Measurements from ENCODE around the gene PTPRN2. TPM values are rescaled to one million over a fixed set of nuclear protein-coding genes. Genes with fewer than 3 reads are reported as not detected.

PTPRN2 gene
- polyA plus RNA-seq, 1 of the 3 experiments (the other 2 are of a cell fraction) = 4.0 TPM

- H3K4me2 ChIP-seq = no peak overlapping the region
- H3F3A ChIP-seq (replicated peaks; ENCODE audit: insufficient read depth) = no peaks in the 10 kb centered on the region
- H3K27me3 ChIP-seq (ENCODE audit: insufficient read depth) = no peaks in the 10 kb centered on the region
- CTCF ChIA-PET = no interaction called here
- no peaks in the 10 kb centered on the region for H3K36me3 ChIP-seq (replicated peaks in 1 of 2; ENCODE audit: control insufficient read depth in 1 of 2, insufficient read depth in 2 of 2, low read length in 1 of 2)
- H3K4me1 ChIP-seq (ENCODE audit: control insufficient read depth in 1 of 2, insufficient read depth in 2 of 2, low read depth in 1 of 2, low read length in 1 of 2) = peaks cover 0 to 7% of the 10 kb centered on the region in 2 experiments; a peak in 1 of 4 replicates
- no peak for TF ChIP-seq PBX3 (IDR thresholded peaks at IDR 0.05)
- TF ChIP-seq, protein P1, sequence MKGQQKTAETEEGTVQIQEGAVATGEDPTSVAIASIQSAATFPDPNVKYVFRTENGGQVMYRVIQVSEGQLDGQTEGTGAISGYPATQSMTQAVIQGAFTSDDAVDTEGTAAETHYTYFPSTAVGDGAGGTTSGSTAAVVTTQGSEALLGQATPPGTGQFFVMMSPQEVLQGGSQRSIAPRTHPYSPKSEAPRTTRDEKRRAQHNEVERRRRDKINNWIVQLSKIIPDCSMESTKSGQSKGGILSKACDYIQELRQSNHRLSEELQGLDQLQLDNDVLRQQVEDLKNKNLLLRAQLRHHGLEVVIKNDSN (IDR thresholded peaks at IDR 0.05; ENCODE audit: borderline replicate concordance, low read depth) = no peak
- TF ChIP-seq JUND (IDR thresholded peaks at IDR 0.05) = no peak
- TF ChIP-seq FOXM1 (IDR thresholded peaks at IDR 0.05; ENCODE audit: low read depth) = no peak
- no peaks in the 10 kb centered on the region for H3K9me2 ChIP-seq
- DNase-seq = no peak
- H2AFZ ChIP-seq (ENCODE audit: low read depth) = no peak overlapping the region
- no peak overlapping the region for H3K9ac ChIP-seq
- 55% methylated on average over 31 of the region's 32 CpGs for WGBS (ENCODE audit: low lambda C conversion rate)
- no peaks in the 10 kb centered on the region for H3K79me2 ChIP-seq (ENCODE audit: insufficient read depth)
- no peak overlapping the region for H3K27ac ChIP-seq (ENCODE audit: low read depth in 2 of 2, low read length in 1 of 2)
- no peaks in the 10 kb centered on the region for H4K20me1 ChIP-seq (ENCODE audit: insufficient read depth)
- peaks cover 9% of the 10 kb centered on the region; the same call in 1 of the 2 replicates for H3K9me3 ChIP-seq
- POLR2A ChIA-PET = no interaction called here
- H3K4me3 ChIP-seq (ENCODE audit: low read depth in 2 of 2, low read length in 1 of 2) = no peak overlapping the region
Measured at GRCh38 chr7:157722137-157723060, 865.2 kb downstream of the PTPRN2 start.

- DNase-seq = no peak
- Histone ChIP-seq H3K79me2 (ENCODE audit: insufficient read depth) (no peaks in the 10 kb centered on the region), H4K20me1 (ENCODE audit: insufficient read depth) (no peaks in the 10 kb centered on the region), H3K9ac (no peak overlapping the region), H3K9me3 (peaks cover 9% of the 10 kb centered on the region; the same call in 1 of the 2 replicates), H3K27ac (ENCODE audit: low read depth in 2 of 2, low read length in 1 of 2) (no peak overlapping the region), H3K4me2 (no peak overlapping the region), H3K9me2 (no peaks in the 10 kb centered on the region), H3K36me3 (replicated peaks in 1 of 2; ENCODE audit: control insufficient read depth in 1 of 2, insufficient read depth in 2 of 2, low read length in 1 of 2) (no peaks in the 10 kb centered on the region), H2AFZ (ENCODE audit: low read depth) (no peak overlapping the region), H3K27me3 (ENCODE audit: insufficient read depth) (no peaks in the 10 kb centered on the region), H3K4me3 (ENCODE audit: low read depth in 2 of 2, low read length in 1 of 2) (no peak overlapping the region), H3K4me1 (ENCODE audit: control insufficient read depth in 1 of 2, insufficient read depth in 2 of 2, low read depth in 1 of 2, low read length in 1 of 2) (peaks cover 0 to 7% of the 10 kb centered on the region in 2 experiments; a peak in 1 of 4 replicates), H3F3A (replicated peaks; ENCODE audit: insufficient read depth) (no peaks in the 10 kb centered on the region)
- POLR2A ChIA-PET = no interaction called here
- CTCF ChIA-PET = interaction anchor here (0.5 kb wide), 1 partner anchor 339 kb away, joined by 4 read pairs; no protein-coding TSS in a partner anchor
- TF ChIP-seq SIN3A (IDR thresholded peaks at IDR 0.05; ENCODE audit: borderline replicate concordance, low read depth, low read length) (no peak), EZH2phosphoT487 (IDR thresholded peaks at IDR 0.05; ENCODE audit: borderline replicate concordance, low read depth) (no peak), PBX3 (IDR thresholded peaks at IDR 0.05) (no peak), RFX5 (IDR thresholded peaks at IDR 0.05; ENCODE audit: low read length) (no peak), NFIC (IDR thresholded peaks at IDR 0.05; ENCODE audit: borderline replicate concordance) (no peak)
- TF ChIP-seq, protein P2, sequence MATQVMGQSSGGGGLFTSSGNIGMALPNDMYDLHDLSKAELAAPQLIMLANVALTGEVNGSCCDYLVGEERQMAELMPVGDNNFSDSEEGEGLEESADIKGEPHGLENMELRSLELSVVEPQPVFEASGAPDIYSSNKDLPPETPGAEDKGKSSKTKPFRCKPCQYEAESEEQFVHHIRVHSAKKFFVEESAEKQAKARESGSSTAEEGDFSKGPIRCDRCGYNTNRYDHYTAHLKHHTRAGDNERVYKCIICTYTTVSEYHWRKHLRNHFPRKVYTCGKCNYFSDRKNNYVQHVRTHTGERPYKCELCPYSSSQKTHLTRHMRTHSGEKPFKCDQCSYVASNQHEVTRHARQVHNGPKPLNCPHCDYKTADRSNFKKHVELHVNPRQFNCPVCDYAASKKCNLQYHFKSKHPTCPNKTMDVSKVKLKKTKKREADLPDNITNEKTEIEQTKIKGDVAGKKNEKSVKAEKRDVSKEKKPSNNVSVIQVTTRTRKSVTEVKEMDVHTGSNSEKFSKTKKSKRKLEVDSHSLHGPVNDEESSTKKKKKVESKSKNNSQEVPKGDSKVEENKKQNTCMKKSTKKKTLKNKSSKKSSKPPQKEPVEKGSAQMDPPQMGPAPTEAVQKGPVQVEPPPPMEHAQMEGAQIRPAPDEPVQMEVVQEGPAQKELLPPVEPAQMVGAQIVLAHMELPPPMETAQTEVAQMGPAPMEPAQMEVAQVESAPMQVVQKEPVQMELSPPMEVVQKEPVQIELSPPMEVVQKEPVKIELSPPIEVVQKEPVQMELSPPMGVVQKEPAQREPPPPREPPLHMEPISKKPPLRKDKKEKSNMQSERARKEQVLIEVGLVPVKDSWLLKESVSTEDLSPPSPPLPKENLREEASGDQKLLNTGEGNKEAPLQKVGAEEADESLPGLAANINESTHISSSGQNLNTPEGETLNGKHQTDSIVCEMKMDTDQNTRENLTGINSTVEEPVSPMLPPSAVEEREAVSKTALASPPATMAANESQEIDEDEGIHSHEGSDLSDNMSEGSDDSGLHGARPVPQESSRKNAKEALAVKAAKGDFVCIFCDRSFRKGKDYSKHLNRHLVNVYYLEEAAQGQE (IDR thresholded peaks at IDR 0.05; ENCODE audit: low read depth, low read length) = no peak
- TF ChIP-seq, protein P3, sequence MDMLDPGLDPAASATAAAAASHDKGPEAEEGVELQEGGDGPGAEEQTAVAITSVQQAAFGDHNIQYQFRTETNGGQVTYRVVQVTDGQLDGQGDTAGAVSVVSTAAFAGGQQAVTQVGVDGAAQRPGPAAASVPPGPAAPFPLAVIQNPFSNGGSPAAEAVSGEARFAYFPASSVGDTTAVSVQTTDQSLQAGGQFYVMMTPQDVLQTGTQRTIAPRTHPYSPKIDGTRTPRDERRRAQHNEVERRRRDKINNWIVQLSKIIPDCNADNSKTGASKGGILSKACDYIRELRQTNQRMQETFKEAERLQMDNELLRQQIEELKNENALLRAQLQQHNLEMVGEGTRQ (IDR thresholded peaks at IDR 0.05; ENCODE audit: borderline replicate concordance, low read depth, low read length) = no peak
- WGBS (ENCODE audit: low lambda C conversion rate) = 47% methylated on average over 25 of the region's 26 CpGs
Measured at GRCh38 chr7:157721468-157722136, 866.0 kb downstream of the PTPRN2 start.
